Neural progenitor cell (in vitro differentiated cells): Measurements from ENCODE around the gene ERBIN.

Experiments
- EZH2 ChIP-seq: fragments of 200-600 bp; sonication (generic); IDR thresholded peaks from 2 replicates; pipeline ENCODE4 v1.6.1; 2017; ENCODE audit warnings: antibody characterized with exemption, mild to moderate bottlenecking, moderate library complexity
- TF ChIP-seq, protein P1 (sequence below): fragments of 200-600 bp; sonication (generic); IDR thresholded peaks from 2 replicates; pipeline ENCODE4 v1.5.1; 2017; ENCODE audit warnings: antibody characterized with exemption, mild to moderate bottlenecking

DNA sequence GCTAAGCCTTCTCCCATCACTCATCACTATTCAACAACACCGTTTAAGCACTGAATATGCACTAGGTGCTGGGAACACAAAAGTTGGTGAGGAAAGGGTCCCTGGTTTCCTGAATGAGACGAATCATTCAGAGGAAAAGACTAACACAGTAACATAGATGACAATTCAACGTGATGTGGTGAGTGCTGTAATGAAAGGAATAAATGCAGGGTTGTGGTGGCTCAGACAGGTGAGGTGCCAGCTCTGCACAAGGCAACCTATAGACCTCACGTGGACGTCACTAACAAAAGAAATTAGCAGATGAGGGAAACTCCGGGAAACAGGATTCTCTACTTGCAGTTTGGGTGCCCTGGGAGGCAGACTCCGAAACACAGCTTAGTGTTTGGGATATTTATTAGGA is 40.0 kb upstream of the ERBIN start:
- TF ChIP-seq, protein P1, sequence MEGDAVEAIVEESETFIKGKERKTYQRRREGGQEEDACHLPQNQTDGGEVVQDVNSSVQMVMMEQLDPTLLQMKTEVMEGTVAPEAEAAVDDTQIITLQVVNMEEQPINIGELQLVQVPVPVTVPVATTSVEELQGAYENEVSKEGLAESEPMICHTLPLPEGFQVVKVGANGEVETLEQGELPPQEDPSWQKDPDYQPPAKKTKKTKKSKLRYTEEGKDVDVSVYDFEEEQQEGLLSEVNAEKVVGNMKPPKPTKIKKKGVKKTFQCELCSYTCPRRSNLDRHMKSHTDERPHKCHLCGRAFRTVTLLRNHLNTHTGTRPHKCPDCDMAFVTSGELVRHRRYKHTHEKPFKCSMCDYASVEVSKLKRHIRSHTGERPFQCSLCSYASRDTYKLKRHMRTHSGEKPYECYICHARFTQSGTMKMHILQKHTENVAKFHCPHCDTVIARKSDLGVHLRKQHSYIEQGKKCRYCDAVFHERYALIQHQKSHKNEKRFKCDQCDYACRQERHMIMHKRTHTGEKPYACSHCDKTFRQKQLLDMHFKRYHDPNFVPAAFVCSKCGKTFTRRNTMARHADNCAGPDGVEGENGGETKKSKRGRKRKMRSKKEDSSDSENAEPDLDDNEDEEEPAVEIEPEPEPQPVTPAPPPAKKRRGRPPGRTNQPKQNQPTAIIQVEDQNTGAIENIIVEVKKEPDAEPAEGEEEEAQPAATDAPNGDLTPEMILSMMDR = no peak
- TF ChIP-seq EZH2 = no peak
